WTC11 (cell line): ENCODE results near the gene CAPN12.

Experiments
- ATF1 ChIP-seq: sonication (generic); formaldehyde crosslinking; IDR thresholded peaks from 2 replicates; pipeline ENCODE4 v1.8.1; 2023; ENCODE audit warnings: mild to moderate bottlenecking, moderate library complexity, missing genetic modification reagents
- ATF3 ChIP-seq: sonication (generic); formaldehyde crosslinking; conservative IDR thresholded peaks from 2 replicates; pipeline ENCODE4 v1.8.1; 2022; ENCODE audit warnings: mild to moderate bottlenecking, missing genetic modification reagents
- CBFB ChIP-seq: sonication (generic); formaldehyde crosslinking; IDR thresholded peaks from 2 replicates; pipeline ENCODE4 v1.8.1; 2022; ENCODE audit warnings: mild to moderate bottlenecking, low read depth, missing genetic modification reagents
- CREB1 ChIP-seq: sonication (generic); formaldehyde crosslinking; IDR thresholded peaks from 2 replicates; pipeline ENCODE4 v1.8.0; 2023; ENCODE audit warnings: mild to moderate bottlenecking, missing genetic modification reagents
- CTCF ChIP-seq: fragments of 200-600 bp; IDR thresholded peaks from 2 replicates; pipeline ENCODE4 v1.8.0; 2022; ENCODE audit warnings: antibody characterized with exemption
- E2F5 ChIP-seq: sonication (generic); formaldehyde crosslinking; IDR thresholded peaks from 2 replicates; pipeline ENCODE4 v1.8.1; 2022; ENCODE audit warnings: mild to moderate bottlenecking, moderate library complexity, missing genetic modification reagents
- ESRRA ChIP-seq: sonication (generic); formaldehyde crosslinking; IDR thresholded peaks from 2 replicates; pipeline ENCODE4 v1.8.1; 2022; ENCODE audit warnings: mild to moderate bottlenecking, missing genetic modification reagents, borderline replicate concordance
- JUN ChIP-seq: sonication (generic); formaldehyde crosslinking; IDR thresholded peaks from 2 replicates; pipeline ENCODE4 v1.8.0; 2023; ENCODE audit warnings: mild to moderate bottlenecking, missing genetic modification reagents
- NFYB ChIP-seq: sonication (generic); formaldehyde crosslinking; conservative IDR thresholded peaks from 2 replicates; pipeline ENCODE4 v1.8.0; 2022; ENCODE audit warnings: low read depth, missing genetic modification reagents
- RELA ChIP-seq: sonication (generic); formaldehyde crosslinking; IDR thresholded peaks from 2 replicates; pipeline ENCODE4 v1.8.1; 2022; ENCODE audit warnings: missing genetic modification reagents, mild to moderate bottlenecking, borderline replicate concordance
- SP1 ChIP-seq: sonication (generic); formaldehyde crosslinking; conservative IDR thresholded peaks from 2 replicates; pipeline ENCODE4 v1.8.1; 2022; ENCODE audit warnings: missing genetic modification reagents
- ZBTB43 ChIP-seq: sonication (generic); formaldehyde crosslinking; IDR thresholded peaks from 2 replicates; pipeline ENCODE4 v1.8.1; 2023; ENCODE audit warnings: mild to moderate bottlenecking, missing genetic modification reagents
- TF ChIP-seq, protein P1 (sequence below): sonication (generic); formaldehyde crosslinking; IDR thresholded peaks from 2 replicates; pipeline ENCODE4 v1.8.1; 2022; ENCODE audit warnings: missing genetic modification reagents, borderline replicate concordance
- TF ChIP-seq, protein P2 (sequence below): sonication (generic); formaldehyde crosslinking; IDR thresholded peaks from 2 replicates; pipeline ENCODE4 v1.8.1; 2023; ENCODE audit warnings: mild to moderate bottlenecking, moderate library complexity, missing genetic modification reagents

DNA sequence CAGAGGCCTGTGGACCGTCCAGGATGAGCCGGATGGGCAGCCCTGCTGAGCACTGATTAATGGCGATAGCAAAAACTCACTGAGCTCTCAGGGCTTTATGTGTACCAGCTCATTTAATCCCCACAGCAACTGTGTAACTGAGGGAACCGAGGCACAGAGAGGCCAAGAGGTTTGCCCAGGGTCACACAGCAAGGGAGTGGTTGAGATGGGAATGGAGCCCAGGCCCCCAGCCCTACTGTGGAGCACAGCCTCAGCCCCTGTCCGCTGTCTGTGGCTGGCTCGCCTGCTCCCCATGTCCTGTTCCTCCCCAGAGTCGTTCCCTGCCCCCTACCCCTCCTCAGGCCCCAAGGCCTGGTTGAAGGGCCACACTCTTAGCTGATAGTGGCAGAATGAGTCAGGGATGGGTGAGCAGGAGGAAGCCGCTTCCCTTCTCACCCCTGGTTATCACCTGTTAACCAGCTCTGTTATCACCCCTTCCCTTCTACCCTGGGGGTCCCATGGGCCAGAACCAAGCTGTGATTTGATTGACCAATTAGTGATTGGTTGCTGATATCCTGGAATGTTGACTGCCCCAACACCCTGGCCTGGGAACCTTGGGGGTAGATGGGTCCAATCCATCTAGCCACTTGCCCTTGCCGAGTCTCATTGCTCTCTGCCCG lies 21.2 kb downstream of the CAPN12 start:
- TF ChIP-seq CTCF: no peak
- TF ChIP-seq CREB1: no peak
- TF ChIP-seq, protein P1, sequence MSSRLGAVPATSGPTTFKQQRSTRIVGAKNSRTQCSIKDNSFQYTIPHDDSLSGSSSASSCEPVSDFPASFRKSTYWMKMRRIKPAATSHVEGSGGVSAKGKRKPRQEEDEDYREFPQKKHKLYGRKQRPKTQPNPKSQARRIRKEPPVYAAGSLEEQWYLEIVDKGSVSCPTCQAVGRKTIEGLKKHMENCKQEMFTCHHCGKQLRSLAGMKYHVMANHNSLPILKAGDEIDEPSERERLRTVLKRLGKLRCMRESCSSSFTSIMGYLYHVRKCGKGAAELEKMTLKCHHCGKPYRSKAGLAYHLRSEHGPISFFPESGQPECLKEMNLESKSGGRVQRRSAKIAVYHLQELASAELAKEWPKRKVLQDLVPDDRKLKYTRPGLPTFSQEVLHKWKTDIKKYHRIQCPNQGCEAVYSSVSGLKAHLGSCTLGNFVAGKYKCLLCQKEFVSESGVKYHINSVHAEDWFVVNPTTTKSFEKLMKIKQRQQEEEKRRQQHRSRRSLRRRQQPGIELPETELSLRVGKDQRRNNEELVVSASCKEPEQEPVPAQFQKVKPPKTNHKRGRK (CRISPR knock-in tag): no peak
- TF ChIP-seq ATF1 (CRISPR knock-in tag): no peak
- no peak for TF ChIP-seq ESRRA (CRISPR knock-in tag)
- TF ChIP-seq ZBTB43: no peak
- TF ChIP-seq SP1 (CRISPR knock-in tag): no peak
- TF ChIP-seq, protein P2, sequence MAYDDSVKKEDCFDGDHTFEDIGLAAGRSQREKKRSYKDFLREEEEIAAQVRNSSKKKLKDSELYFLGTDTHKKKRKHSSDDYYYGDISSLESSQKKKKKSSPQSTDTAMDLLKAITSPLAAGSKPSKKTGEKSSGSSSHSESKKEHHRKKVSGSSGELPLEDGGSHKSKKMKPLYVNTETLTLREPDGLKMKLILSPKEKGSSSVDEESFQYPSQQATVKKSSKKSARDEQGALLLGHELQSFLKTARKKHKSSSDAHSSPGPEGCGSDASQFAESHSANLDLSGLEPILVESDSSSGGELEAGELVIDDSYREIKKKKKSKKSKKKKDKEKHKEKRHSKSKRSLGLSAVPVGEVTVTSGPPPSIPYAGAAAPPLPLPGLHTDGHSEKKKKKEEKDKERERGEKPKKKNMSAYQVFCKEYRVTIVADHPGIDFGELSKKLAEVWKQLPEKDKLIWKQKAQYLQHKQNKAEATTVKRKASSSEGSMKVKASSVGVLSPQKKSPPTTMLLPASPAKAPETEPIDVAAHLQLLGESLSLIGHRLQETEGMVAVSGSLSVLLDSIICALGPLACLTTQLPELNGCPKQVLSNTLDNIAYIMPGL (CRISPR knock-in tag): no peak
- no peak for TF ChIP-seq NFYB (CRISPR knock-in tag)
- no peak for TF ChIP-seq RELA (CRISPR knock-in tag)
- no peak for TF ChIP-seq CBFB (CRISPR knock-in tag)
- no peak for TF ChIP-seq E2F5 (CRISPR knock-in tag)
- TF ChIP-seq JUN (CRISPR knock-in tag): no peak
- TF ChIP-seq ATF3 (CRISPR knock-in tag): no peak
